ENCODE measurements around the gene EXOC3.
"Not testable (repeated sequence)": the region's sequence is repeated elsewhere in the genome, so short reads cannot be mapped to it uniquely, and the experiment has no call there.

Gene EXOC3

DNA sequence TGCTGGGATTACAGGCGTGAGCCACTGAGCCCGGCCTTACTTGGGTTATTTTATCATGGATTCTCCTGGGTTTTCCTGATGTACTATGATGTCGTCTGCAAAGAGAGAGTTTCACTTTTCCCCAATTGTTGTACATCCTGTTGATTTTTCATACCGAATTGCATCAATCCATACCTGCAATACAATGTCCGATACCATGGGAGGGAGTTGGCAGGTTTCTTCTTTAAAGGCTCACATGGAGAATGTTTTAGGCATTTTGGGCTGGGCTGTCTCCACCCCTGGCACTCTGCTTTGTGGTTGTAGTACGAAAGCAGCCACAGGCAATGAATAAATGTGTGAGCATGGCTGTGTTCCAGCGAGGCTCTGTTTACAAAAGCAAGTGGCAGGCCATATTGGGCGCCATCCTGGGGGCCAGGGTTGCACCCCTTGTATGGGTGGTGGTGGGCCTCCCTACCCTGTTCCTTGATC lies 35.1 kb upstream of the EXOC3 start:
- no peak for DNase-seq

DNA sequence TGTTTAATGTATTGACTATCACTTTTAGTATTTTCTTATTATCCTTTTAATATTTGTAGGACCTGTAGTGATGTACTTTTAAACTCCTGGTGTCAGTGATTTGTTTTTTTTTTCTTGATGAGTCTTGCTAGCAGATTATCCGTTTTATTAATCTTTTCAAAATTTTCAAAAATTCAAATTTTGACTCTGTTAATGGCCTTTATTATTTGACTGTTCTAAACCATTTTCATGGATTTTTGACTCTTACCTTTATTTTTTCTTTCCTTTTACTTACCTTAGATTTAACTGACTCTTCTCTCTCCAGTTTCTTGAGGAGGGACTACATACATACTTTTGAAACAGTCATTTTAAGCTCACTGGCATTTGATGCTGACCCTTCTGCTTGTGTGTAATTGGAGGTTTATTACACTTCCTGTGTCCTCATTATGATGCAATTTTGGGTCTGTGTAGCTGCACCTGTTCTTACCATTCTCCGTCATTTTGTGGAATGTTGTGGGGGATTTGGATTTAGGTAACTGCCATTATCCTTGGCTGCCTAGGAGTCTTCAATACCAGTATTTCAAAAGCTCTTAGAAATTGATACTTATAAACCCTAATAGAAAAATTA lies 32.0 kb upstream of the EXOC3 start:
- no peak for DNase-seq

DNA sequence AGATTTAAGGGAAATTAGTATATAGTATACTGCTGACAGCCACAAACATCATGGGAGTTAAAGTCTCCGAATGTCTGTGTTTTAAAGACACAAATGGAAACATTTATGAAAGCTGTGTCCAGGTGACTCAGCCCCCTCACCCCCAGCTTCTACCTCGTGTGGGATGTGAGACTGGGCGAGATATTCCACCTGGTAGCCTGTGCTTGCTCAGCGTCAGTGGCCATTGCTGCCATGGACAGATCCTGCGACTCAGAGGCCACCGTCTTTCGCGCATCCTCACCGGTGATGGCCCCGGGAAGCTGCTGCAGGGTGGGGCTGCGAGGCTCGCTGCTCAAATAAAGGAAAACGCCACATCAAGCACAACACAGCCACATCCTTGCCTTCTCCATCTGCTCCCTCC lies 31.2 kb upstream of the EXOC3 start:
- no peak for DNase-seq

DNA sequence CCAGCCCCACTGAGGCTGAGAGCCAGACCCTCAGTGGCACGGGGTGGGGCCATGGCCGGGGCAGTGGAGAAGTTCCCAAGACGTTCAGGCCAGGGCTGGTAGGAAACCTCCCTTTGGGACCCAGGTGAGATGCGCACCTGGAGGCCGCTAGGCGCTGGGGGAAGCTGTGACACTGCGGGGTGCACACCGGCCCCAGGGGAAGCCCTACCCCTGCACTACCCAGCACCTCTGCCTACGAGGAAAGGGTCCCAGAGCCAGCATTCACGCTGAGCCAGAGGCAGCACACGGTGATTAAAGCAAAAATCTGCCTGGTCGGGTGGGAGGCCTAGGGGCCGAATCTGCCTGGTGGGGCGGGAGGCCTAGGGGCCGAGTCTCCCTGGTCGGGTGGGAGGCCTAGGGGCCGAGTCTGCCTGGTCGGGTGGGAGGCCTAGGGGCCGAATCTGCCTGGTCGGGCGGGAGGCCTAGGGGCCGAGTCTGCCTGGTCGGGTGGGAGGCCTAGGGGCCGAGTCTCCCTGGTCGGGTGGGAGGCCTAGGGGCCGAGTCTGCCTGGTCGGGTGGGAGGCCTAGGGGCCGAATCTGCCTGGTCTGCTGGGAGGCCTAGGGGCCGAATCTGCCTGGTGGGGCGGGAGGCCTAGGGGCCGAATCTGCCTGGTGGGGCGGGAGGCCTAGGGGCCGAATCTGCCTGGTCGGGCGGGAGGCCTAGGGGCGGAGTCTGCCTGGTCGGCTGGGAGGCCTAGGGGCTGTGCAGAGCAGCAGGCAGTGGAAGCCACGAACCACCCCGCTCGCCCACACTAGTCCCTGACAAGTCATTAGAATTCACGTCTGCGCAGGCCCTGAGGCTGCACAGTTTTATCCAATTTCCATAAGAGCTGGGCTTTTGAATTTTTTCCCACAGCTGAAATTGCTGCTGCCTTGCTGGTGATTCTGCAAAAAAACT lies 27.7 kb upstream of the EXOC3 start:
- DNase-seq = not testable (repeated sequence)

DNA sequence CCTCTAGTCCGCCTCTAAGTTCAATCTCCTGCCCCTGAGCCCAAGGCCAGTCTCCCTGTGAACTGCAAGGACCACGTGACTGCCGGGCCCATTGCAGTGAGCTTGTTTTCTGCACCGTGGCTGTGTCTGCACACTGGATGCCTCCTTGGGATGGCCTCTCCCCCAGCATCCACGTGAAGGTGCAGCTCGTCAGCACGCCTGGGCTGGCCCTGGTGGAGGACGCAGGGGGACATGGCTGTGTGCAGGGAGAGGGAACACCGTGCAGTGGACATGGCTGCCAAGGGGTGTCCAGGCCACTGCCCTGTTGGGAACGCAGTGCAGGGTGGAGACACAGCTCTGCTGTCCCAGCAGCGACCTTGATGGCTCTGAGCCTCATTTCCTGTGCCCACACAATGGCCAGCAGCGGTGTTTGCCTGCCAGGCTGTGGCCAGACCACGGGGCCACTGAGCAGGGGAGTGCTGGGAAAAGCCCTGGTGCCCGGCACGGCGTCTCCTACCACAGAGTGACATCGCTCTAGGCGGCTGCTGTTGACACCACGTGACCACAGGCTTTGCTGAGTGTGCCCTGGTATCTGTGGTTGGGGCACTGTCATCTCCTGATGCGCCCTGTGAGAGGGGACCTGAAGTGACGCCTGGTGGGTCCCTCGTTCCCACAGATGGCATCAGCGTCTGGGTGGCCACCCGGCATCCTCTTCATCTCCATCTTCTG lies 26.9 kb upstream of the EXOC3 start:
- DNase-seq = no peak

DNA sequence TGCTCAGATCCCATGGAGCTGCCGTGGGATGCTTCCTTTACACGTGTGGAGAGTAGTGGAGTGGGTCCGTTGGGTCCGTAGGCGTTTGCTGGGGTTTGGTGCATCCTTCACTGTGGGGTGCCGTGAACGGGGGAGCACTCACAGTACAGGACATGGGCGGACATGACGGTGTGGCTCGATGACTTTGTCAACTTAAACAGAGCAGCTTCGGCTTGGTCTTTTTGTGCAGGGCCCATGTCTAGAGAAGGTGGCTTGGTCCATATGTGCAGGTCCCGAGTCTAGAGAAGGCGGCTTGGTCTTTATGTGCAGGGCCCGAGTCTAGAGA lies 26.4 kb upstream of the EXOC3 start:
- DNase-seq = no peak

DNA sequence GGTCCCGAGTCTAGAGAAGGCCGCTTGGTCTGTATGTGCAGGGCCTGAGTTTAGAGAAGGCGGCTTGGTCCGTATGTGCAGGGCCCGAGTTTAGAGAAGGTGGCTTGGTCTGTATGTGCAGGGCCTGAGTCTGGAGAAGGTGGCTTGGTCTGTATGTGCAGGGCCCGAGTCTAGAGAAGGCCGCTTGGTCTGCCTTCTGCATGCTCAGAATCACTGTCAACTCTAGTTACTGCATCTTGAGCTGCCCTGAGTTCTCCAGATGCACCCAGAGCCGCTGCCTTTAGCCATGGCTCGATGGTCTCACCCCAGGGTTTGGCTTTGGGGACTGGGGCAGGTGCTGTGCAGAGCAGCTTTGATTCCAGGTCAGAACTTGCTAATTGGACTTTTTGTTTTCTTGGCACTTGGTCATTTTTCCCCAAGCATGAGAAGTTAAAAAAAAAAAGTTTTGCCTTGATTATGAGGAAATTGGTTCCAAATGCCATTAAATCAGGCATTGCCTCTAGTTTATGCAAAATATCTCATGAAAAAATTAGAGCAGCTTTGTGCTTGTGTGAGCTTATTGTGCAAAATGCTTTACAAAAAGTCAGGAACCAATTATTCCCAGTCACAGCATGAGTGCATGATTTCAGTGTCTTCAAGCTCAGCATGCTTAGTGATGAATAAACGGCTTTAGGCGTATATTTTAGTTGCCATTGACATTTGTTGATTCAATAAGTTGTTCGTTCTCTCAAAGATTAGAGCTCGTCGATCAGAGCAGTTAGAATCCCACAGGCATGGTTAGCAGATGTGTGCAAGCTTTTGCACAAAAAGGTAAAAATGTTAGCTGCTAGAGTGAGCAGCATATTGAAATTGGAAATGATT lies 25.4 kb upstream of the EXOC3 start:
- no peak for DNase-seq

DNA sequence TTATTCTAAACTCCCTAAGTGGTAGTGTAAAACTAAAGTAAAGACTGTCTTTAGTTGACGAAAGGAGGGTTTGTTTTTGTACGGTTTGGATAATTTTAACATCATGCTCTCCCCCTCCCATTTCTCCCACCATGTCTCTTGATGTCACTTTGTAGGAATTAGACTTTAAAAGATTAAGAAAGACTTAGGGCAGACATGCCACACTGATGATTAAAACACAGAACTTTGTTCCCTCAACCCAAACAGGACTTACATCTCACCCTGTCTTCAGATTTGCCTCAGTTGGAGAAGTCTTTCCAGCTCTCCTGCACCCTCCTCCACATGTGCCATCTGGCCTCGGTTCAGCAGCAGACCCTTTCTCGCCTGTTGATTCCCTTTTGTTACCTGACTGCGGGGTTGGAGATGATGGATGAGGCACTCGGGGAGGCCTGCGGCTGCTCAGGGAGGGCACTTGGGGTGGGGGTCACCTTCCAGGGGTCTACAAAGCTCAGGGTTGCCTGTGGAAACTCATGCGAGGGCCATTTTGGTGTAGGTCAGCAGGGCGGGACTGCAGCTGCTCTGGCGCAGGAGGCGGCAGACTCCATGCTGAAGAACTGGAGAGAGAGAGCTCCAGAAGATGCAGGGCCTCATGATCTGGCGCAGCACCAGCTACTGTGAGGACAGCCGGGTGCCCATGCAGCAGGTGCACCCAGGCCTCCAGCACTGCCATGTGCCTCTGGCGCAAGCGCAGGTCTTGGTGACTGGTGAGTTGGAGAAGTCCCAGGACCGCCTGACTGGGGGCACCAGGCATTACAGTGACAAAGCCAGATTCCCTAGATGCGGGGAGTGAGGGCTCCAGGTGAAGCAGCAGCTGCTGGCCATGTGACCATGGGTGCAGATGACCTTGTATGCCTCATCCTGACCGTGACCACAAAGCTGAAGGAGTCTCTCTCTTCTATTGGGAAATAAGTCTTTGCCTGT lies 24.5 kb upstream of the EXOC3 start:
- DNase-seq = no peak

DNA sequence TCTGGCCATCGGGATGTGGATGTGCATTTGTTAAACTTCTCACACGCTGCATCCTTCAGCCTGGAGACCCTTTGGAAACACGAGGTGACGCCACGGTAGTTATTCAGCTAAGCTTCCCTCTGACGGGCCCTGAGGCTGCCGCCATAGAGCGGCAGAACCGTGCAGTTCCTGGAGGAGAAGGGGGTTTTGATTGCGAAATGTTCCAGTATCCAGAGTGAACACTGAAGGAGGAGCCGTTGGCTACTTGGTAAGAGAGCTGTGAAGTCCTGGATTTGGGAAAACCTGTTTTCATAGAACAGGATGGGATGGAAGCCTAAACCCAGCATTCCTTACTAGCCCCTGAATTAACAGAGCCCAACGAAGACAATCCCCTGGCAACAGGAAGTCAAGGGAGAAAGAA lies 23.0 kb upstream of the EXOC3 start:
- no peak for DNase-seq

DNA sequence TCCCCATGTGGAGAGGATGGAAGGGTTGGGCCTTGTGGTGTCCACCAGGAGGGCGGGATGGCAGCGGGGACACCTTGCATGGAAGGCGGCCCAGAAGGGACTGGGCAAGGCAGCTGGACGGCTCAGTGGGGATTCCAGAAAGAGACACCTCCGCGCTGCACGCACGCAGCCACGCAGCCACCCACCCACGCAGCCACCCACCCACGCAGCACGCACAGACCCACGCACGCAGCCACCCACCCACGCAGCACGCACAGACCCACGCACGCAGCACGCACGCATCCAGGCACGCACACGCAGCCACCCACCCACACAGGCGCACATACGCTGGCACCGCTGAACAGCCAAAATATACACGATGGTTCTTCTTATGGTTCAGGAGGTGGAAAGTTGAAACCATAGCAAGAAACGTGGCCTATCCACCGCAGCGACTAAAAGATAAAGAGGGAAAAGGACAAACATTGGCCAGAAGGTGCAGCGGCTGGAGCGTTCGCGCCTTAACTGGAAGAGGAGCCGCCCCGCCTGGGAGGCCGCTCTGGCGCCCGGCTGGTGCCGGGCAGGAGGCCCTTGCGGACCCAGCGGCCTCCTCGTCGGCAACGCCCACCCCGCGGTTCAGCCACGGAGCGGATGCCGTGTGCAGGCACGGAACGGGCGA lies 22.2 kb upstream of the EXOC3 start:
- no peak for DNase-seq

DNA sequence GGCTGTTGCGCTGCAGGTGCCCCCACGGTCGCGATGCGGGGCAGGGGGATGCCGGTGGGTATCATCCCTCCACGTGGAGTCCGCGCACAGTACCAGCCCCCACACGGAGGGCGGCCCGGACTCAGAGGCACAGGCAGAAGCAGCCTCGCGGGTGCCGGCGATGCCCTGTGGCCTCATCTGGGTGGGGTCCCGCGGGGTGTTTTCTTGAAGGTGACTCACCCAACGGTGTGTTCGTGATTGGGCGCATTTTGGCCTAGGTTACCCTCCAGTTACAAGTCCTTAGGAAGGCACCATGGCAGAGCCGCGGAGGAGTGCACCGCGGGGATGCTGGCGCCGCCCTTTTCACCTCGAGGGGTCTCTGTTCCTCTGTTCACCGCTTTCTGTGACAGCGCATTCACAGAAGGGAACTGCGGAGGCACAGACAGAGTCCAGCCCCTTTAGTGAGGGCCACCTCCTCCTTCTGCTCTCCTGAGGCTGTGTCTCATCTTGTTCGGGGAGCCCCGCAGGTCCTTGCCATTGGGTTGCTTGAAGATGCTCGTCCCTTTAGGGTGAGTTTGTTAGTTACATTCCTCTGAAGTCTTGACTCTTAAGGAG lies 21.6 kb upstream of the EXOC3 start:
- no peak for DNase-seq

DNA sequence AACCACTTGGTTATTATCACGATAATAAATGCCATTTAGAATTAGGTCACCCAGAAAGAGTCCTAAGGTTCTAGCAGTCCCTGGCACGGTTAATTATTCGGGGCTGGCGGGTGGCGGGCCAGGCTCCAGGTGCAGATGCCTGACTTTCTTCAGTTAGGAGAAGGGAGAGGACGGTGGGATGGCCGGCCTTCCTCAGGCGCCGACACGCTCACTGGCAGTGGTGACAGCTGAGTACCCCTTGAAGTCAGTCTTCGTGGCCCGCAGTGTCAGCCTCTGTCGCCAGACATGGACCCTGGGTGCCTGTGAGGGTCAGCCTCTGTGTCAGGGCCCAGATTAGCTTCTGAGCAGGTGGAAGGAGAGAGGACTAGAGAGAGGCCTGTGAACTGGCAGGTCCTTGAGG lies 21.1 kb upstream of the EXOC3 start:
- no peak for DNase-seq

DNA sequence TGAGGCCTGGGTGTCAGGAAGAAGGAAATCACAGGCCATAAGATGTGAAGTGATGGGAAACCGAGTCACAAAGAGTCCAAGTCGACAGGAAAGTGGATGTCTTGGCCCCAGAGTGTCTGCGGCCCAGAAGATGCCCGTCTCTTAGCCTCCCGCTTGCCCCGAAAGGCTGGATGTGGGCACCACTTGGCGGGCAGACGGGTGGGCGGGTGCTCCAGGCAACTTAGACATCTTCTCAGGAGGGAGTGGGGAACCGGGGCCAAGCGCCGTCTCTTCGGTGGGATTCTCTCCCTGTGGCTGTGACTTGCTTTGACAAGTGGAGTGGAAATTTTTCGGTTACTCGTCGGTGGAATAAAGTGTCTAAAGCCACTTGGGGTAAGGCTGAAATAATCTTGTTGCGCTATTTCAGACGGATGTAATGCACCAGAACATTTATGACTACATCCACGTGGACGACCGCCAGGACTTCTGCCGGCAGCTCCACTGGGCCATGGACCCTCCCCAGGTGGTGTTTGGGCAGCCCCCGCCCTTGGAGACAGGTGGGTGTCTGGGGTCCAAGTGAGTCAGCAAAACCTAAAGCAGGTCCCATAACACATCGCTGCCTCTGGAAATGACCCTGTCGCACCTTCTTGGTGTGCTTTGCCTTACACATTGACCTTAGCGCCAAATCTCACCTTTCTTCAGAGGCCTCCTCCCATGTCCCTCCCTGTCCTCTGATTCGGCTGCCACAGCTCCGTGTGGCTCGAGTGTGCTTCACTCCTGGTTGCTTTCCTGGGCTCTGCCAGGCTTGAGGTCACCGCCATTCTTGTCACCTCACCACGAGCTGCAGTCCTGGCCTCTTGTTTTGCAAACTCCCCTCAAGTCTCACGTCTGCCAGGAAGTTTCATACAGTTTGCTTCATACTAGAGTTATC lies 20.4 kb upstream of the EXOC3 start:
- DNase-seq = no peak

DNA sequence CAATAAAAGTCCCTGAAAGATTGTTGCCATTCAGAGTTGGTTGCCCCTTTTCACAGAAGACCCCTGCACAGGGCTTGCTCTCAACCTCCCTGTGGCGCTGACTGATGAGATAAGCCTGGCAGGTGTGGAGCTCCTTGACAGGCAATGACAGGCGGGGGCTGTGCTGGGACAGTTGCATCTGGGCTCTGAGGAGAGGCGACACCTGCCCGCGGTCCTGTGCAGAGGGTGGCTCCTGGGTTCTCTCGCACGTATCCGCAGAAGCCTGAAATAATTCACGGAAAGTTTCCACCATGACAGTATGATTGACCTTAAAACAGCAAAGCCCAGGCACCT lies 19.8 kb upstream of the EXOC3 start:
- DNase-seq = no peak

DNA sequence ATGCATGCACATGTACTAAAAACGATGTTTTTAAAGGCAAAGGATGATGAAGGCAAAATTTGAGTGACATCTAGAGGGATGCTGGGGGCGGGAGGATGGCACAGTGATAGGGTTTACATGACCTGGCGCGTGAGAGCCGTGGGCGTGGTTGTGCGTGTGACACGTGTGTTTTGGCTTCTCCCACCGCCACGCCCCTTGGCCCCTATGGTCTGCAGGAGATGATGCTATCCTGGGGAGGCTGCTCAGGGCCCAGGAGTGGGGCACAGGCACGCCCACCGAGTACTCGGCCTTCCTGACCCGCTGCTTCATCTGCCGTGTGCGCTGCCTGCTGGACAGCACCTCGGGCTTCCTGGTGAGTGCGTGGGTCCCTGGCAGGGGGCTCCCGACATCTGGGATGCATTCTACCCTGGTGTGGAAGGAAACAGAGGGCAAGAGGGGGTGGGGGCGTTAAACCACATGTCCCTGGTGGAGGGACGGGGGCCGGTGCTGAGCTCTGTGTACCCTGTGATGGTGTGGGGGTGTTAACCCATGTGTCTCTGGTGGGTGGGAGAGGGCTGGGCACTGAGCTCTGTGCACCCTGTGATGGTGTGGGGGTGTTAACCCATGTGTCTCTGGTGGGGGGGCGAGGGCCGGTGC lies 19.2 kb upstream of the EXOC3 start:
- no peak for DNase-seq

DNA sequence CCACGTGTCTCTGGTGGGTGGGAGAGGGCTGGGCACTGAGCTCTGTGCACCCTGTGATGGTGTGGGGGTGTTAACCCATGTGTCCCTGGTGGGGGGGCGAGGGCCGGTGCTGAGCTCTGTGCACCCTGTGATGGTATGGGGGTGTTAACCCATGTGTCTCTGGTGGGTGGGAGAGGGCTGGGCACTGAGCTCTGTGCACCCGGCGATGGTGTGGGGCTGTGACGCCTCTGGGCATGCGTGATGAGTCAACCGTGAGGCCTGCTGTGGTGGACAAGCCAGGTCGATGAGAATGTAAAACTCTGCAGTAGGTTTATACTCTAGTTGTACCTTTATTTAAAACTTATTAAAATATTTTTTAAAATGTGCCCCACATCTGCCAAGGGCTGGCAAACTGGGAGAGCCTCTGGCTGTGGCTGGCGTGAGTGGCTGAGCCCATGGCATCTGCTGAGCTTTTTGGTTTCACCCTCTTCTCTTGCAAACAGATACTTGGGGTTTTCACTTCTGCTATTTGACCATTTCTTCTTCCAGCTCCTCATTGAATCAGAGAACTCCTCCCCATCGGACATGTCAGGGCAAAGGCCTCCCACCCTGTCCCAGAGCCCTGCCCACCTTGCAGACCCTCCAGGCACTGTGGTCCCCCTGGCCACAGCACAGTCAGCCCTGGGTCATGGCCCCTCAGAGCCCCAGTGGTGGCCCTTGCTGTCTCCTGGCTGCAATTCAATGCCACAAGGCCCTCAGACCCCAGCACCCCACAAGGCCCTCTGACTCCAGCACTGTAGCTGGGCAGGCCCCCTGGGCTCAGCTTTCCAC lies 18.5 kb upstream of the EXOC3 start:
- no peak for DNase-seq

DNA sequence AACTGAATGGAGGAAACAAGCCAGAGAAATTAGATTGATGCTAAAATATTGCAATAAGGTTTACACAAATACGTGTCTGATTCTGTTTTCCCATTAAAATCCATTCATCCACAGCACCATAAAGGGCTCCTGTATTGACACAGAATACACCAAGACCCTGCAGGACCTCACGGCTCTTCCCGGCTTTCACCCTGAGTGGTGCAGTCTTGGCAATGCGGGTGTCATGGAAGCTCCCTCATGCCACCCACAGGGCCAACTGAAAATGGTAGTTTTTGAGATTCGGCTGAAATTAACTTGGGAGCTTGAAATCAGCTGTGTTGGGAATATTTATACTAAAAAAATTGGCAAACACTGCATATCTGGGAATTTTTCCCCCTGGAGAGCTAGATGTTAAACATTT lies 17.3 kb upstream of the EXOC3 start:
- no peak for DNase-seq

DNA sequence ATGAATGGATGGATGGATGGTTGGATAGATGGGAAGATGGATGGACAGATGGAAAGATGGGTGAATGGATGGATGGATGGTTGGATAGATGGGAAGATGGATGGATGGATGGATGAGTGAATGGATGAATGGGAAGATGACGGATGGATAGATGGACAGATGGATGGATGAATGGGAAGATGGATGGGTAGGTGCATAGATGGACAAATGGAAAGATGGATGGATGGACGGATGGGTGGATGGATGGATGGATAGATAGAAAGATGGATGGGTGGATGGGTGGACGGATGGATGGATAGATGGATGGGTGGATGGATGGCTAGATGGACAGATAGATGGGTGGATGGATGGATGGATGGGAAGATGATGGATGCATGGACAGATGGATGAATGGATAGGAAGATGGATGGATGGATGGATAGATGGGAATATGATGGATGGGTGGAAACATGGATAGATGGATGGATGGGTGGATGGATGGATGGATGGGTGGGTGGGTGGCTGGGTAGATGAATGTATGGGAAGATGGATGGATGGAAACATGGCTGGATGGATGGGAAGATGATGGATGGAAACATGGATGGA lies 16.5 kb upstream of the EXOC3 start:
- DNase-seq = no peak
